CD14-positive monocyte (primary cell): Measurements from ENCODE around the gene TLX3. TPM values are rescaled to one million over a fixed set of nuclear protein-coding genes. Genes with fewer than 3 reads are reported as not detected.

Experiments used
- DNase-seq, 3 donors: peaks; one replicate each; pipeline ENCODE4 v3.0.0-alpha.2; 2011 to 2022
- H2AFZ ChIP-seq: 2 replicates; pipeline ENCODE4 v1.6.0; 2012; ENCODE audit warnings: mild to moderate bottlenecking, low read depth, low read length, inconsistent platforms; ENCODE audit not compliant: insufficient read depth, poor library complexity, severe bottlenecking
- H3K27ac ChIP-seq, 2 donors: 1 replicate in 1 of 2; 2 replicates in 1 of 2; pipeline ENCODE4 v1.5.1; 2012 to 2013; ENCODE audit warnings: low read length in 2 of 2, control low read depth in 1 of 2, inconsistent platforms in 1 of 2, low read depth in 1 of 2, mild to moderate bottlenecking in 1 of 2
- H3K27me3 ChIP-seq, 2 donors: one replicate each; pipeline versions ENCODE4 v1.6.0 to v1.6.1; 2011 to 2013; ENCODE audit warnings: low read length in 2 of 2; ENCODE audit not compliant: control insufficient read depth in 2 of 2, insufficient read depth in 2 of 2
- H3K36me3 ChIP-seq, 2 donors: replicated peaks in 1 of 2; 1 replicate in 1 of 2; 2 replicates in 1 of 2; pipeline versions ENCODE4 v1.5.1 to v1.6.1; 2012 to 2013; ENCODE audit warnings: low read length in 2 of 2, control low read depth in 1 of 2, inconsistent platforms in 1 of 2, mild to moderate bottlenecking in 1 of 2; ENCODE audit not compliant: insufficient read depth in 2 of 2, control insufficient read depth in 1 of 2
- H3K4me1 ChIP-seq, 2 donors: 1 replicate in 1 of 2; 2 replicates in 1 of 2; pipeline versions ENCODE4 v1.5.1 to v1.6.1; 2012 to 2013; ENCODE audit warnings: low read length in 2 of 2, control low read depth in 1 of 2, inconsistent platforms in 1 of 2, mild to moderate bottlenecking in 1 of 2, moderate library complexity in 1 of 2; ENCODE audit not compliant: insufficient read depth in 2 of 2, control insufficient read depth in 1 of 2
- H3K4me2 ChIP-seq: replicated peaks from 2 replicates; pipeline ENCODE3; 2012; ENCODE audit warnings: low read length, moderate library complexity, mild to moderate bottlenecking; ENCODE audit not compliant: poor library complexity, severe bottlenecking; ENCODE audit errors: extremely low read depth
- H3K4me3 ChIP-seq, 3 experiments: fragments of 200-600 bp in 1 of 3; sonication (generic) in 1 of 3; replicated peaks in 1 of 3; 1 replicate in 2 of 3; 2 replicates in 1 of 3; pipeline ENCODE4 v1.5.1; 2011 to 2013; ENCODE audit warnings: low read length in 3 of 3, mild to moderate bottlenecking in 3 of 3, control low read depth in 2 of 3, low read depth in 2 of 3, inconsistent platforms in 1 of 3, moderate library complexity in 1 of 3
- H3K79me2 ChIP-seq: 2 replicates; pipeline ENCODE4 v1.6.0; 2012; ENCODE audit warnings: mild to moderate bottlenecking, control low read depth, inconsistent platforms, low read length, moderate library complexity; ENCODE audit not compliant: insufficient read depth
- H3K9ac ChIP-seq: 2 replicates; pipeline ENCODE4 v1.6.0; 2017; ENCODE audit warnings: low read length, mild to moderate bottlenecking; ENCODE audit not compliant: insufficient read depth, poor library complexity, severe bottlenecking
- H3K9me3 ChIP-seq, 2 donors: replicated peaks in 1 of 2; 1 replicate in 1 of 2; 2 replicates in 1 of 2; pipeline versions ENCODE4 v1.5.1 to v1.6.1; 2012 to 2013; ENCODE audit warnings: low read length in 2 of 2, control low read depth in 1 of 2; ENCODE audit not compliant: control insufficient read depth in 1 of 2, insufficient read depth in 1 of 2
- H4K20me1 ChIP-seq: 2 replicates; pipeline ENCODE4 v1.6.0; 2012; ENCODE audit warnings: mild to moderate bottlenecking, low read length, control low read depth, moderate library complexity; ENCODE audit not compliant: insufficient read depth
- H3K27ac Mint-ChIP-seq, 7 donors: one replicate each; pipeline ENCODE4 v1.8.0; 2020; ENCODE audit warnings: mild to moderate bottlenecking in 7 of 7, mixed read lengths in 7 of 7, moderate library complexity in 6 of 7, inconsistent platforms in 2 of 7
- H3K27me3 Mint-ChIP-seq, 3 donors: one replicate each; pipeline ENCODE4 v1.8.0; 2021 to 2022; ENCODE audit warnings: low read depth in 3 of 3, mild to moderate bottlenecking in 3 of 3, mixed read lengths in 3 of 3, moderate library complexity in 3 of 3, inconsistent platforms in 1 of 3
- H3K36me3 Mint-ChIP-seq, 2 donors: one replicate each; pipeline ENCODE4 v1.8.0; 2020; ENCODE audit warnings: mixed read lengths in 2 of 2, inconsistent platforms in 1 of 2, mild to moderate bottlenecking in 1 of 2
- H3K4me1 Mint-ChIP-seq: one replicate; pipeline ENCODE4 v1.8.0; 2020; ENCODE audit warnings: mild to moderate bottlenecking, mixed read lengths
- H3K4me3 Mint-ChIP-seq, 2 donors: one replicate each; pipeline ENCODE4 v1.8.0; 2020; ENCODE audit warnings: mild to moderate bottlenecking in 2 of 2, mixed read lengths in 2 of 2, moderate library complexity in 1 of 2
- H3K9me3 Mint-ChIP-seq, 7 donors: one replicate each; pipeline ENCODE4 v1.8.0; 2020 to 2022; ENCODE audit warnings: mixed read lengths in 7 of 7, mild to moderate bottlenecking in 6 of 7, moderate library complexity in 6 of 7, inconsistent platforms in 2 of 7
- CTCF ChIP-seq: fragments of 200-600 bp; IDR thresholded peaks from one replicate; pipeline ENCODE4 v1.8.0; 2022; ENCODE audit warnings: antibody characterized with exemption, mild to moderate bottlenecking
- WGBS: methylation state at CpG from one replicate; pipeline ENCODE4 v1.1.5; 2013; ENCODE audit warnings: missing lambda C conversion rate; ENCODE audit not compliant: insufficient coverage; 5-methylcytosine and 5-hydroxymethylcytosine counted together
- intact Hi-C, 2 donors: fragments of 100-400 bp; cut with micrococcal nuclease; formaldehyde crosslinking; loops; one replicate each; pipeline versions ENCODE4 v1.15.0 to v1.15.1; 2023
- polyA plus RNA-seq, 3 donors: library from polyadenylated mRNA; depleted of rRNA in 1 of 3; unstranded in 2 of 3; stranded (reverse) in 1 of 3; fragments of 300-500 nt in 2 of 3; fragments of >200 nt in 1 of 3; fragmentation: Illumina TruSeq in 2 of 3; gene quantifications; 1 replicate in 2 of 3; 2 replicates in 1 of 3; pipeline ENCODE4 v1.2.3, GENCODE V29; 2012 to 2021

Gene TLX3
- polyA plus RNA-seq, 3 donors = not detected

GRCh38 chr5:171340042-171340441 lies 31.0 kb downstream of the TLX3 start:
- intact Hi-C loops = loop anchor here (5.0 to 10.0 kb wide), 2 partner anchors 595 to 703 kb away; no protein-coding TSS in a partner anchor

GRCh38 chr5:171340491-171340890 lies 31.4 kb downstream of the TLX3 start:
- Histone ChIP-seq H3K4me2 (no peak overlapping the region), H3K4me1 (peaks cover 4 to 8% of the 10 kb centered on the region in 2 donors), H3K36me3 (no peaks in the 10 kb centered on the region), H2AFZ (no peak overlapping the region), H3K27me3 (peaks cover 15 to 32% of the 10 kb centered on the region in 2 donors), H3K27ac (no peak overlapping the region), H3K9me3 (no peaks in the 10 kb centered on the region), H3K9ac (no peak overlapping the region), H3K4me3 (no peak overlapping the region), H4K20me1 (no peaks in the 10 kb centered on the region), H3K79me2 (no peaks in the 10 kb centered on the region)
- H3K4me3 Mint-ChIP-seq = peak overlapping the region in 1 of 2 donors; percentile 42
- H3K36me3 Mint-ChIP-seq = no peaks in the 10 kb centered on the region
- WGBS = 94% methylated on average over 3 of the region's 6 CpGs
- peaks cover 27 to 55% (median 49%) of the 10 kb centered on the region in 3 donors for H3K27me3 Mint-ChIP-seq
- no peak for DNase-seq
- no peak overlapping the region for H3K27ac Mint-ChIP-seq
- H3K4me1 Mint-ChIP-seq = peaks cover 10% of the 10 kb centered on the region
- H3K9me3 Mint-ChIP-seq = peaks cover 0 to 4% (median 0%) of the 10 kb centered on the region in 7 donors
- TF ChIP-seq CTCF = no peak
- intact Hi-C loops = loop anchor here (5.0 to 10.0 kb wide), 2 partner anchors 596 to 703 kb away; no protein-coding TSS in a partner anchor

More at GRCh38 chr5:171340042-171340441, 31.0 kb downstream of the TLX3 start:
- Histone ChIP-seq H4K20me1 (no peaks in the 10 kb centered on the region), H3K4me2 (no peak overlapping the region), H2AFZ (no peak overlapping the region), H3K9ac (no peak overlapping the region), H3K36me3 (no peaks in the 10 kb centered on the region), H3K79me2 (no peaks in the 10 kb centered on the region), H3K27me3 (peaks cover 15 to 37% of the 10 kb centered on the region in 2 donors), H3K4me3 (no peak overlapping the region), H3K4me1 (peaks cover 4 to 8% of the 10 kb centered on the region in 2 donors), H3K9me3 (no peaks in the 10 kb centered on the region), H3K27ac (no peak overlapping the region)
- no peak for TF ChIP-seq CTCF
- peaks cover 31 to 59% (median 53%) of the 10 kb centered on the region in 3 donors for H3K27me3 Mint-ChIP-seq
- no peak for DNase-seq
- H3K9me3 Mint-ChIP-seq = peaks cover 0 to 4% (median 0%) of the 10 kb centered on the region in 7 donors
- no peak overlapping the region for H3K4me3 Mint-ChIP-seq
- H3K4me1 Mint-ChIP-seq = peaks cover 10% of the 10 kb centered on the region
- H3K36me3 Mint-ChIP-seq = no peaks in the 10 kb centered on the region
- H3K27ac Mint-ChIP-seq = no peak overlapping the region
